Prostate gland (tissue), 2 donors: ENCODE data around the gene PSMB8.

Experiments
- POLR2AphosphoS5 ChIP-seq: sonication (generic); formaldehyde crosslinking; IDR thresholded peaks from one replicate; pipeline ENCODE4 v1.6.1; 2017; ENCODE audit warnings: antibody characterized with exemption
- TF ChIP-seq, protein P1 (sequence below), 4 experiments: fragments of 200-600 bp in 2 of 4; fragments of 450-650 bp in 2 of 4; sonication (generic) in 2 of 4; IDR thresholded peaks; 1 replicate in 3 of 4; 2 replicates in 1 of 4; pipeline ENCODE4 v1.5.1; 2016 to 2019; ENCODE audit warnings: antibody characterized with exemption in 4 of 4, mild to moderate bottlenecking in 2 of 4, moderate library complexity in 2 of 4

DNA sequence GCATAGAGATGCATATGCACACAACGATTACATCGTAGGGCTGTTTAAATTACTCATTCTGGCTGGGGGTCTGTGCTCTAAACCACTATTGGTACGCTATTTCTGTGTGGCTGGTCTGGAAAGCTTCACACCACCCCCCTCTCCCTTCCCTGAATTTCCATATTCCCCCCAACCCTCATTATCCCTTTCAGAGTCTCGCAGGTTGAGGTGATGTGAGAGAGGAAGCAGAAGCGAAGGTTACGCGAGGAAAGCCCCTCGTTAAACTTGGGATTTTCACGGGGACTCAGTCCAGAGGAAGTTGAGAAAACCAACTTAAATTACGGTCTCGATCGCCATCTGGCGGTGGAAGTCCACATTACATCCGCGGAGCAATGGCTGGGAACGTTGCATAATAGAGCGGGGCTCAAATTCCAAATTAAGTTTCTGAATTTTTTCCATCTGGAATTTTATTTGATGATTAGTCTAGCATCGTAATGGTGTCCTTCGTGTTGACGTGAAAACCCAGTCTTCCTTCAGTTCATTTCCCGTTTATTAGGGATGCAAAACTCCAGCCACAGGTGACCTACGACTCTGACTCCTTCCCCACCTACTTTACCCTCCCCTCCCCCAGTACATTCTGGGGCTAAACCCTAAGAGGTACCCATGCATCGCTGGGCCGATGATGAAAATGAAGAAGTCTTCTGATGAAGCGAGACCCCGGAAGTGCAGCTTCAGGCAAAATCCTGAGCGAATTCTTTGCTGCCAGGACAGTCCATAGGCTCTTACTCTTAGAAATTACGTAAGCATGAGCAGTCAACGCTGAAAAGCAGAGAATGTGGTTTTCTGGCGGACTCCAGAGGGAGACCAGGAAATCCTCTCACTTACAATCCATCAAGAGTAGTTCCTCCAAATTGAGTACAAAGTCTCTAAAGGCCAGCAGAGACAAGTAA lies 46.7 kb downstream of the PSMB8 start:
- TF ChIP-seq, protein P1, sequence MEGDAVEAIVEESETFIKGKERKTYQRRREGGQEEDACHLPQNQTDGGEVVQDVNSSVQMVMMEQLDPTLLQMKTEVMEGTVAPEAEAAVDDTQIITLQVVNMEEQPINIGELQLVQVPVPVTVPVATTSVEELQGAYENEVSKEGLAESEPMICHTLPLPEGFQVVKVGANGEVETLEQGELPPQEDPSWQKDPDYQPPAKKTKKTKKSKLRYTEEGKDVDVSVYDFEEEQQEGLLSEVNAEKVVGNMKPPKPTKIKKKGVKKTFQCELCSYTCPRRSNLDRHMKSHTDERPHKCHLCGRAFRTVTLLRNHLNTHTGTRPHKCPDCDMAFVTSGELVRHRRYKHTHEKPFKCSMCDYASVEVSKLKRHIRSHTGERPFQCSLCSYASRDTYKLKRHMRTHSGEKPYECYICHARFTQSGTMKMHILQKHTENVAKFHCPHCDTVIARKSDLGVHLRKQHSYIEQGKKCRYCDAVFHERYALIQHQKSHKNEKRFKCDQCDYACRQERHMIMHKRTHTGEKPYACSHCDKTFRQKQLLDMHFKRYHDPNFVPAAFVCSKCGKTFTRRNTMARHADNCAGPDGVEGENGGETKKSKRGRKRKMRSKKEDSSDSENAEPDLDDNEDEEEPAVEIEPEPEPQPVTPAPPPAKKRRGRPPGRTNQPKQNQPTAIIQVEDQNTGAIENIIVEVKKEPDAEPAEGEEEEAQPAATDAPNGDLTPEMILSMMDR (IDR thresholded peaks at IDR 0.05), result peak; percentile 85 to 94 (median 88)
- TF ChIP-seq POLR2AphosphoS5, result peak; percentile 55
